IMR-90 (cell line): ENCODE measurements around the gene NUTM2B. TPM values are rescaled to one million over a fixed set of nuclear protein-coding genes. Genes with fewer than 3 reads are reported as not detected.
"Not testable (repeated sequence)": the region's sequence is repeated elsewhere in the genome, so short reads cannot be mapped to it uniquely, and the experiment has no call there.

ENCODE experiments used
- ATAC-seq: fragments of 200-7000 bp; cut with Tn5 transposase; 2 replicates; pipeline ENCODE4 v1.9.1; 2020; ENCODE audit warnings: low read depth, mild to moderate bottlenecking, moderate library complexity
- BruUV-seq: library from RNA; stranded (reverse); fragments of 400-500 nt; replicated peaks from 2 replicates; lab custom pipeline; 2021; lab: Mats Ljungman, UMichigan
- CTCF ChIA-PET: fragments of 300-600 bp; formaldehyde crosslinking; extraction: SDS; loops from one replicate; lab custom pipeline; 2021; ENCODE audit warnings: antibody characterized with exemption; lab: Yijun Ruan, JAX
- POLR2A ChIA-PET: fragments of 300-600 bp; sonication (Branson Sonifier 250); formaldehyde crosslinking; loops from one replicate; lab custom pipeline; 2022; ENCODE audit warnings: antibody characterized with exemption; ENCODE audit not compliant: unreplicated experiment; lab: Charles Lee
- DNase-seq: peaks from one replicate; pipeline ENCODE4 v3.0.0; 2013
- H2AFZ ChIP-seq: replicated peaks from 2 replicates; pipeline ENCODE3; 2013; ENCODE audit warnings: low read length, mild to moderate bottlenecking; ENCODE audit not compliant: poor library complexity
- H2AK5ac ChIP-seq: 2 replicates; pipeline ENCODE4 v1.6.1; 2013; ENCODE audit warnings: low read depth, low read length, inconsistent platforms
- H2AK9ac ChIP-seq: replicated peaks from 2 replicates; pipeline ENCODE3; 2013; ENCODE audit warnings: mild to moderate bottlenecking, low read depth, low read length, moderate library complexity; ENCODE audit not compliant: poor library complexity
- H2BK120ac ChIP-seq: 2 replicates; pipeline ENCODE4 v1.6.1; 2013; ENCODE audit warnings: low read depth, low read length, inconsistent platforms
- H2BK15ac ChIP-seq: 3 replicates; pipeline ENCODE4 v1.6.1; 2013; ENCODE audit warnings: low read depth, low read length, inconsistent platforms
- H2BK20ac ChIP-seq: 2 replicates; pipeline ENCODE4 v1.6.1; 2013; ENCODE audit warnings: low read depth, mild to moderate bottlenecking, inconsistent platforms, low read length, moderate library complexity
- H2BK5ac ChIP-seq: 2 replicates; pipeline ENCODE4 v1.6.1; 2013; ENCODE audit warnings: mild to moderate bottlenecking, low read depth, low read length, inconsistent platforms; ENCODE audit not compliant: poor library complexity, severe bottlenecking
- H3K14ac ChIP-seq: replicated peaks from 2 replicates; pipeline ENCODE4 v1.6.1; 2013; ENCODE audit warnings: low read depth, low read length, inconsistent platforms
- H3K18ac ChIP-seq: 2 replicates; pipeline ENCODE4 v1.6.1; 2013; ENCODE audit warnings: low read depth, low read length, control low read depth
- H3K23ac ChIP-seq: 2 replicates; pipeline ENCODE4 v1.6.1; 2013; ENCODE audit warnings: low read depth, low read length, inconsistent platforms
- H3K27ac ChIP-seq: 2 replicates; pipeline ENCODE4 v1.5.1; 2013; ENCODE audit warnings: mild to moderate bottlenecking, control low read depth, low read length; ENCODE audit not compliant: insufficient read depth
- H3K27me3 ChIP-seq: 2 replicates; pipeline ENCODE4 v1.6.1; 2013; ENCODE audit warnings: low read length; ENCODE audit not compliant: control insufficient read depth, insufficient read depth
- H3K36me3 ChIP-seq: 2 replicates; pipeline ENCODE4 v1.6.1; 2013; ENCODE audit warnings: low read length, mixed read lengths; ENCODE audit not compliant: control insufficient read depth, insufficient read depth
- H3K4ac ChIP-seq: 2 replicates; pipeline ENCODE4 v1.6.1; 2013; ENCODE audit warnings: low read depth, low read length, inconsistent platforms
- H3K4me1 ChIP-seq: 2 replicates; pipeline ENCODE4 v1.6.1; 2013; ENCODE audit warnings: low read length, mixed read lengths; ENCODE audit not compliant: control insufficient read depth, insufficient read depth
- H3K4me2 ChIP-seq: 2 replicates; pipeline ENCODE4 v1.6.1; 2013; ENCODE audit warnings: low read depth, mild to moderate bottlenecking, control low read depth, low read length, moderate library complexity
- H3K4me3 ChIP-seq: 2 replicates; pipeline ENCODE4 v1.5.1; 2013; ENCODE audit warnings: low read depth, mild to moderate bottlenecking, control low read depth, low read length, moderate library complexity; ENCODE audit not compliant: insufficient read depth
- H3K56ac ChIP-seq: 2 replicates; pipeline ENCODE4 v1.6.1; 2013; ENCODE audit warnings: low read length, inconsistent platforms; ENCODE audit not compliant: insufficient read depth; ENCODE audit errors: extremely low read depth
- H3K79me1 ChIP-seq, 2 experiments: 2 replicates each; pipeline ENCODE4 v1.6.1; 2013; ENCODE audit warnings: low read length in 2 of 2, inconsistent platforms in 1 of 2, low read depth in 1 of 2
- H3K9ac ChIP-seq: 2 replicates; pipeline ENCODE4 v1.6.1; 2013; ENCODE audit warnings: low read depth, low read length, control low read depth
- H3K9me1 ChIP-seq: 2 replicates; pipeline ENCODE4 v1.6.1; 2013; ENCODE audit warnings: low read length, inconsistent platforms; ENCODE audit not compliant: insufficient read depth
- H3K9me3 ChIP-seq: 2 replicates; pipeline ENCODE4 v1.6.1; 2013; ENCODE audit warnings: low read length; ENCODE audit not compliant: control insufficient read depth, insufficient read depth
- H4K20me1 ChIP-seq: 2 replicates; pipeline ENCODE4 v1.6.1; 2013; ENCODE audit warnings: low read length, inconsistent platforms; ENCODE audit not compliant: insufficient read depth
- H4K5ac ChIP-seq: 2 replicates; pipeline ENCODE4 v1.6.1; 2013; ENCODE audit warnings: mild to moderate bottlenecking, low read depth, low read length, control low read depth
- H4K8ac ChIP-seq, 2 experiments: 2 replicates each; pipeline ENCODE4 v1.6.1; 2013; ENCODE audit warnings: low read depth in 2 of 2, low read length in 2 of 2, control low read depth in 1 of 2, inconsistent platforms in 1 of 2
- H4K91ac ChIP-seq: 2 replicates; pipeline ENCODE4 v1.6.1; 2013; ENCODE audit warnings: low read depth, low read length, inconsistent platforms; ENCODE audit not compliant: insufficient read depth
- WGBS, 2 experiments: methylation state at CpG; one replicate each; pipeline versions ENCODE4 v1.1.5 to v1.1.7; 2013; ENCODE audit warnings: missing lambda C conversion rate in 2 of 2; ENCODE audit not compliant: insufficient read length in 1 of 2; ENCODE audit errors: extremely low coverage in 2 of 2; 5-methylcytosine and 5-hydroxymethylcytosine counted together
- dilution Hi-C: fragments of 300-500 bp; cut with HindIII; formaldehyde crosslinking; loops from one replicate; pipeline ENCODE4 v1.14.3; 2018; ENCODE audit warnings: low sequenced_read_pairs; ENCODE audit not compliant: unreplicated experiment
- in situ Hi-C: fragments of 300-500 bp; cut with MboI; formaldehyde crosslinking; loops from 3 replicates; pipeline ENCODE4 v1.14.3; 2019; ENCODE audit warnings: low sequenced_read_pairs, inconsistent platforms, mixed read lengths
- intact Hi-C: fragments of 100-400 bp; cut with micrococcal nuclease; formaldehyde crosslinking; loops from 2 replicates; pipeline ENCODE4 v1.10.0; 2022
- polyA plus RNA-seq, 3 experiments: library from polyadenylated mRNA; depleted of rRNA; stranded (reverse); fragments of >200 nt; gene quantifications; 2 replicates each; pipeline ENCODE4 v1.2.3, GENCODE V29; 2012; ENCODE audit warnings: low replicate concordance in 1 of 3
- total RNA-seq: library from RNA; depleted of rRNA; stranded (reverse); fragments of >200 nt; gene quantifications from 2 replicates; pipeline ENCODE4 v1.2.3, GENCODE V29; 2012

Gene NUTM2B
- total and polyA plus RNA-seq, 2 of the 4 experiments (the other 2 are of a cell fraction) = 0.18 to 0.29 TPM

DNA sequence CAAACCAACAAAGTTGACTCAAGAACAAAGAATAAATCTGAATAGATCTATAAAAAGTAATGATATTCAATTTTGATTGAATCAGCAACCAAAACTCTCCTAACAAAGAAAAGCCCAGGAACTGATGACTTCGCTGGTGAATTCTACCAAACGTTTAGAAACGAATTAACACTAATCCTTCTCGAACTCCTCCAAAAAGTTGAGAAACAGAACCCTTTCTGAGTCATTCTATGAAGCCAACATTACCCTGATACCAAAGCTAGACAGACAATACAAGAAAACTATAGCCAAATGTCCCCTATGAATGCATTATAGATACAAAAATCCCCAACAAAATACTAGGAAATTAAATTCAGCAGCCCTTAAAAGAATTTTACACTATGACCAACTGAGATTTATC is 17.0 kb downstream of the NUTM2B start:
- WGBS, 2 experiments = no CpG with 5 or more reads among the region's 4 CpGs

GRCh38 chr10:79726620-79727019 is 23.6 kb downstream of the NUTM2B start:
- no CpG with 5 or more reads among the region's 1 CpG for WGBS, 2 experiments
- H3K23ac ChIP-seq, H2BK5ac ChIP-seq, H3K14ac ChIP-seq, H3K56ac ChIP-seq, in situ Hi-C loops, H3K4me3 ChIP-seq, H3K4me1 ChIP-seq, H3K9me1 ChIP-seq, H4K20me1 ChIP-seq, H3K27ac ChIP-seq, H4K5ac ChIP-seq, H3K18ac ChIP-seq, H2AK9ac ChIP-seq, H2BK15ac ChIP-seq, CTCF ChIA-PET, BruUV-seq, H3K79me1 ChIP-seq, H2BK120ac ChIP-seq, H3K4ac ChIP-seq, H3K27me3 ChIP-seq, H3K36me3 ChIP-seq, POLR2A ChIA-PET, H4K91ac ChIP-seq, H3K9ac ChIP-seq, H3K9me3 ChIP-seq, H2BK20ac ChIP-seq, H3K4me2 ChIP-seq, H4K8ac ChIP-seq, dilution Hi-C loops, H2AK5ac ChIP-seq, H2AFZ ChIP-seq, intact Hi-C loops: not testable (repeated sequence)
- DNase-seq = peak; percentile 7
- ATAC-seq = peak; percentile 42

More for the DNA sequence above, 17.0 kb downstream of the NUTM2B start:
- ATAC-seq, POLR2A ChIA-PET, H4K5ac ChIP-seq, H2AK5ac ChIP-seq, CTCF ChIA-PET, BruUV-seq, H3K9ac ChIP-seq, H4K91ac ChIP-seq, H2BK120ac ChIP-seq, H2AFZ ChIP-seq, H3K23ac ChIP-seq, H4K20me1 ChIP-seq, DNase-seq, H3K27ac ChIP-seq, H3K27me3 ChIP-seq, H3K4me3 ChIP-seq, H3K4me2 ChIP-seq, H4K8ac ChIP-seq, in situ Hi-C loops, H3K9me1 ChIP-seq, H3K36me3 ChIP-seq, H3K14ac ChIP-seq, intact Hi-C loops, H3K4ac ChIP-seq, H2BK20ac ChIP-seq, dilution Hi-C loops, H3K9me3 ChIP-seq, H3K4me1 ChIP-seq, H3K18ac ChIP-seq, H2AK9ac ChIP-seq, H2BK5ac ChIP-seq, H3K56ac ChIP-seq, H3K79me1 ChIP-seq, H2BK15ac ChIP-seq: not testable (repeated sequence)
